ENCODE results near the gene PARD3.
"Not testable (repeated sequence)": the region's sequence is repeated elsewhere in the genome, so short reads cannot be mapped to it uniquely, and the experiment has no call there.

Gene PARD3

GRCh38 chr10:34360984-34361383 is 454.1 kb downstream of the PARD3 start:
- no peak for DNase-seq

- DNase-seq: no peak
These were observed 455.7 kb downstream of the PARD3 start for GRCh38 chr10:34359435-34359813.

- DNase-seq: no peak
These were observed 456.2 kb downstream of the PARD3 start for GRCh38 chr10:34358729-34359434.

- no peak for DNase-seq
These were observed 458.6 kb downstream of the PARD3 start for GRCh38 chr10:34356463-34356862.

- DNase-seq: not testable (repeated sequence)
These were observed 461.6 kb downstream of the PARD3 start for GRCh38 chr10:34353530-34353929.

GRCh38 chr10:34352599-34353204 is 462.4 kb downstream of the PARD3 start:
- not testable (repeated sequence) for DNase-seq

- no peak for DNase-seq
These were observed 463.9 kb downstream of the PARD3 start for GRCh38 chr10:34351161-34351560.

GRCh38 chr10:34348917-34349485 is 466.1 kb downstream of the PARD3 start:
- DNase-seq: no peak

GRCh38 chr10:34348021-34348420 is 467.1 kb downstream of the PARD3 start:
- DNase-seq: no peak

GRCh38 chr10:34347131-34347530 is 468.0 kb downstream of the PARD3 start:
- no peak for DNase-seq

GRCh38 chr10:34346516-34347100 is 468.5 kb downstream of the PARD3 start:
- no peak for DNase-seq

- DNase-seq: peak; percentile 3
These were observed 469.7 kb downstream of the PARD3 start for GRCh38 chr10:34345383-34345782.

- DNase-seq: no peak
These were observed 471.3 kb downstream of the PARD3 start for GRCh38 chr10:34343764-34344163.

GRCh38 chr10:34341473-34341872 is 473.6 kb downstream of the PARD3 start:
- DNase-seq: no peak

GRCh38 chr10:34340934-34341333 is 474.2 kb downstream of the PARD3 start:
- no peak for DNase-seq

- DNase-seq: no peak
These were observed 475.1 kb downstream of the PARD3 start for GRCh38 chr10:34339816-34340553.

GRCh38 chr10:34337917-34338316 is 477.2 kb downstream of the PARD3 start:
- no peak for DNase-seq

- peak; percentile 10 for DNase-seq
These were observed 479.0 kb downstream of the PARD3 start for GRCh38 chr10:34335960-34336690.

GRCh38 chr10:34334908-34335307 is 480.2 kb downstream of the PARD3 start:
- DNase-seq: peak; percentile 78

GRCh38 chr10:34333513-34333912 is 481.6 kb downstream of the PARD3 start:
- peak; percentile 6 for DNase-seq

- DNase-seq: peak; percentile 78
These were observed 487.9 kb downstream of the PARD3 start for GRCh38 chr10:34327184-34327583.

- no peak for DNase-seq
These were observed 491.9 kb downstream of the PARD3 start for GRCh38 chr10:34323192-34323591.

- DNase-seq: peak; percentile 48
These were observed 494.8 kb downstream of the PARD3 start for GRCh38 chr10:34320265-34320664.

All from NCI-H526 treated with DMSO at 0.1 percent for 48 hours (cell line).